Keratinocyte (primary cell): ENCODE results near the gene MAD2L2. TPM values are rescaled to one million over a fixed set of nuclear protein-coding genes. Genes with fewer than 3 reads are reported as not detected.

Experiments used
- DNase-seq: peaks from one replicate; pipeline ENCODE4 v3.0.0-alpha.2; 2011; ENCODE audit warnings: low read depth, missing footprints, low spot score
- FAIRE-seq: peaks from 2 replicates; lab custom pipeline; 2011; peaks lifted over from hg19 to GRCh38; lab: Jason Lieb, UNC
- H2AFZ ChIP-seq: 2 replicates; pipeline ENCODE4 v1.6.0; 2012; ENCODE audit warnings: low read length, control low read depth, inconsistent platforms; ENCODE audit not compliant: control insufficient read depth
- H3K27ac ChIP-seq: 2 replicates; pipeline ENCODE4 v1.5.1; 2011; ENCODE audit warnings: low read length; ENCODE audit not compliant: control insufficient read depth, insufficient read depth
- H3K27me3 ChIP-seq: 3 replicates; pipeline ENCODE4 v1.6.0; 2011; ENCODE audit warnings: low read length; ENCODE audit not compliant: control insufficient read depth, insufficient read depth; ENCODE audit errors: extremely low read depth
- H3K36me3 ChIP-seq, 2 experiments: 2 replicates in 1 of 2; 3 replicates in 1 of 2; pipeline ENCODE4 v1.5.1; 2011; ENCODE audit warnings: low read length in 2 of 2, mild to moderate bottlenecking in 1 of 2; ENCODE audit not compliant: control insufficient read depth in 2 of 2, insufficient read depth in 2 of 2; ENCODE audit errors: extremely low read depth in 1 of 2
- H3K4me1 ChIP-seq: 3 replicates; pipeline ENCODE4 v1.5.1; 2011; ENCODE audit warnings: low read length; ENCODE audit not compliant: control insufficient read depth, insufficient read depth; ENCODE audit errors: extremely low read depth
- H3K4me2 ChIP-seq: 3 replicates; pipeline ENCODE4 v1.6.0; 2011; ENCODE audit warnings: low read depth, low read length; ENCODE audit not compliant: control insufficient read depth, insufficient read depth; ENCODE audit errors: extremely low read depth
- H3K4me3 ChIP-seq, 3 experiments: fragments of 200-600 bp in 1 of 3; sonication (generic) in 1 of 3; 2 replicates in 2 of 3; 3 replicates in 1 of 3; pipeline ENCODE4 v1.5.1; 2011 to 2016; ENCODE audit warnings: low read length in 3 of 3, mild to moderate bottlenecking in 3 of 3, control low read depth in 2 of 3, inconsistent platforms in 1 of 3, low read depth in 1 of 3, mixed read lengths in 1 of 3, mixed run types in 1 of 3, moderate library complexity in 1 of 3; ENCODE audit not compliant: control insufficient read depth in 2 of 3, insufficient read depth in 2 of 3; ENCODE audit errors: extremely low read depth in 1 of 3
- H3K79me2 ChIP-seq: 2 replicates; pipeline ENCODE4 v1.6.0; 2012; ENCODE audit warnings: low read length; ENCODE audit not compliant: control insufficient read depth, insufficient read depth
- H3K9ac ChIP-seq: 3 replicates; pipeline ENCODE4 v1.6.0; 2011; ENCODE audit warnings: low read length; ENCODE audit not compliant: control insufficient read depth, insufficient read depth; ENCODE audit errors: extremely low read depth
- H3K9me1 ChIP-seq: 3 replicates; pipeline ENCODE4 v1.6.0; 2011; ENCODE audit warnings: low read length; ENCODE audit not compliant: control insufficient read depth, insufficient read depth; ENCODE audit errors: extremely low read depth
- H3K9me3 ChIP-seq: 2 replicates; pipeline ENCODE4 v1.5.1; 2012; ENCODE audit warnings: low read depth, low read length; ENCODE audit not compliant: control insufficient read depth
- H4K20me1 ChIP-seq: 3 replicates; pipeline ENCODE4 v1.6.0; 2011; ENCODE audit warnings: low read length; ENCODE audit not compliant: control insufficient read depth, insufficient read depth; ENCODE audit errors: extremely low read depth
- CTCF ChIP-seq, 3 experiments: IDR thresholded peaks in 1 of 3; conservative IDR thresholded peaks in 1 of 3; optimal IDR thresholded peaks in 1 of 3; 2 replicates in 2 of 3; 3 replicates in 1 of 3; pipeline versions ENCODE3 to v1.5.1; 2011; ENCODE audit warnings: low read length in 3 of 3, mild to moderate bottlenecking in 3 of 3, moderate library complexity in 2 of 3, control low read depth in 1 of 3, inconsistent platforms in 1 of 3; ENCODE audit not compliant: insufficient read depth in 2 of 3; ENCODE audit errors: extremely low read depth in 1 of 3
- EZH2 ChIP-seq: IDR thresholded peaks from one replicate; pipeline ENCODE4 v1.6.1; 2012; ENCODE audit warnings: inconsistent platforms, mild to moderate bottlenecking, low read length, moderate library complexity
- dilution Hi-C: fragments of 300-500 bp; cut with MboI; formaldehyde crosslinking; loops from one replicate; pipeline ENCODE4 v1.7.0; 2020; ENCODE audit warnings: low sequenced_read_pairs; ENCODE audit not compliant: extremely low pct_ligation_motif_present
- polyA plus RNA-seq, 5 experiments: library from polyadenylated mRNA; depleted of rRNA in 3 of 5; stranded (reverse) in 3 of 5; stranded (forward) in 1 of 5; unstranded in 1 of 5; fragments of >200 nt; gene quantifications; 1 replicate in 1 of 5; 2 replicates in 3 of 5; 3 replicates in 1 of 5; pipeline versions ENCODE4 v1.2.1 to v1.2.3, GENCODE V29; 2011 to 2012; ENCODE audit warnings: missing spikeins in 2 of 5, low read depth in 1 of 5, low replicate concordance in 1 of 5

MAD2L2 gene
- polyA plus RNA-seq, 1 donor (not counting 4 experiments of a cell fraction or from before 2014, with no cell fraction given): 24.8 TPM

- no peak overlapping the region for H3K4me3 ChIP-seq
- H3K27ac ChIP-seq: no peak overlapping the region
- no peak overlapping the region for H3K4me2 ChIP-seq
- H4K20me1 ChIP-seq: no peaks in the 10 kb centered on the region
- no peaks in the 10 kb centered on the region for H3K36me3 ChIP-seq
- H3K9me1 ChIP-seq: no peaks in the 10 kb centered on the region
- H3K9ac ChIP-seq: no peak overlapping the region
- H2AFZ ChIP-seq: no peak overlapping the region
- no peak for TF ChIP-seq EZH2
- TF ChIP-seq CTCF (optimal IDR thresholded peaks at IDR 0.05 in 1 of 3, IDR thresholded peaks at IDR 0.05 in 1 of 3, conservative IDR thresholded peaks at IDR 0.05 in 1 of 3; ENCODE audit: extremely low read depth in 1 of 3, insufficient read depth in 2 of 3, low read length in 3 of 3): no peak
- H3K4me1 ChIP-seq: peaks cover 3% of the 10 kb centered on the region
- FAIRE-seq: no peak
- no peaks in the 10 kb centered on the region for H3K9me3 ChIP-seq
- dilution Hi-C loops: no loop called here
- H3K27me3 ChIP-seq: peaks cover 58% of the 10 kb centered on the region
- no peak for DNase-seq
- no peaks in the 10 kb centered on the region for H3K79me2 ChIP-seq
Measured at GRCh38 chr1:11701551-11701961, 20.6 kb upstream of the MAD2L2 start.

GRCh38 chr1:11700601-11701467, 19.9 kb upstream of the MAD2L2 start:
- dilution Hi-C loops: no loop called here
- Histone ChIP-seq H3K9ac (no peak overlapping the region), H3K27me3 (peaks cover 58% of the 10 kb centered on the region), H3K9me1 (no peaks in the 10 kb centered on the region), H3K36me3 (no peaks in the 10 kb centered on the region), H3K4me2 (no peak overlapping the region), H4K20me1 (no peaks in the 10 kb centered on the region), H3K4me3 (no peak overlapping the region), H3K79me2 (no peaks in the 10 kb centered on the region), H3K4me1 (peaks cover 3% of the 10 kb centered on the region), H2AFZ (no peak overlapping the region), H3K27ac (no peak overlapping the region), H3K9me3 (no peaks in the 10 kb centered on the region)
- DNase-seq: no peak
- no peak for TF ChIP-seq CTCF (optimal IDR thresholded peaks at IDR 0.05 in 1 of 3, IDR thresholded peaks at IDR 0.05 in 1 of 3, conservative IDR thresholded peaks at IDR 0.05 in 1 of 3; ENCODE audit: extremely low read depth in 1 of 3, insufficient read depth in 2 of 3, low read length in 3 of 3)
- no peak for TF ChIP-seq EZH2
- no peak for FAIRE-seq
